ENCODE results near the gene SLC44A2.
"Not testable (repeated sequence)": the region's sequence is repeated elsewhere in the genome, so short reads cannot be mapped to it uniquely, and the experiment has no call there.

GRCh38 chr19:10663252-10663563, 37.9 kb downstream of the SLC44A2 start:
- TF ChIP-seq POLR2A (IDR thresholded peaks at IDR 0.05; ENCODE audit: control extremely low read depth in 1 of 2, low read depth in 2 of 2, low read length in 2 of 2); USF2 (IDR thresholded peaks at IDR 0.05; ENCODE audit: low read length); EZH2 (IDR thresholded peaks at IDR 0.05; ENCODE audit: low read depth, low read length, severe bottlenecking): not testable (repeated sequence)

Measured in H1 (cell line).